PC-3 (cell line): Measurements from ENCODE around the gene SKOR1. TPM values are rescaled to one million over a fixed set of nuclear protein-coding genes. Genes with fewer than 3 reads are reported as not detected.
A peak's percentile ranks its signal among the peaks of the same experiment; 100 is the strongest.

Experiments used
- ATAC-seq: fragments of 200-7000 bp; cut with Tn5 transposase; 2 replicates; pipeline ENCODE4 v1.9.1; 2020; ENCODE audit warnings: mild to moderate bottlenecking, moderate library complexity
- BruUV-seq: library from RNA; stranded (reverse); fragments of 400-500 nt; replicated peaks from 2 replicates; lab custom pipeline; 2021; lab: Mats Ljungman, UMichigan
- CTCF ChIA-PET: fragments of 300-600 bp; sonication (Branson Sonifier 250); formaldehyde crosslinking; loops from one replicate; lab custom pipeline; 2022; ENCODE audit warnings: antibody characterized with exemption; lab: Charles Lee
- POLR2A ChIA-PET: fragments of 300-600 bp; sonication (Branson Sonifier 250); formaldehyde crosslinking; loops from one replicate; lab custom pipeline; 2022; ENCODE audit warnings: antibody characterized with exemption; ENCODE audit not compliant: unreplicated experiment; lab: Charles Lee
- DNase-seq: peaks from one replicate; pipeline ENCODE4 v3.0.0-alpha.2; 2015
- H2AFZ ChIP-seq: fragments of 300-600 bp; sonication (generic); 2 replicates; pipeline ENCODE4 v1.6.0; 2016; ENCODE audit warnings: antibody characterized with exemption, low read length
- H3F3A ChIP-seq: fragments of 300-600 bp; sonication (generic); one replicate; pipeline ENCODE4 v1.6.0; 2017; ENCODE audit warnings: antibody characterized with exemption, low read length, control low read depth, mild to moderate bottlenecking; ENCODE audit not compliant: unreplicated experiment
- H3K27ac ChIP-seq: fragments of 300-600 bp; sonication (generic); 2 replicates; pipeline ENCODE4 v1.5.1; 2016; ENCODE audit warnings: mild to moderate bottlenecking, low read length
- H3K27me3 ChIP-seq: fragments of 300-600 bp; sonication (generic); 2 replicates; pipeline ENCODE4 v1.6.1; 2016; ENCODE audit warnings: low read length, mixed read lengths
- H3K36me3 ChIP-seq: fragments of 300-600 bp; sonication (generic); 2 replicates; pipeline ENCODE4 v1.6.1; 2016; ENCODE audit warnings: low read depth, mixed run types, low read length, mixed read lengths
- H3K4me1 ChIP-seq: fragments of 300-600 bp; sonication (generic); 2 replicates; pipeline ENCODE4 v1.5.1; 2016; ENCODE audit warnings: low read length; ENCODE audit not compliant: insufficient read depth
- H3K4me2 ChIP-seq: fragments of 300-600 bp; sonication (generic); 2 replicates; pipeline ENCODE4 v1.6.0; 2016; ENCODE audit warnings: low read length
- H3K4me3 ChIP-seq: fragments of 300-600 bp; sonication (generic); 2 replicates; pipeline ENCODE4 v1.5.1; 2016; ENCODE audit warnings: mild to moderate bottlenecking, low read length, mixed read lengths
- H3K79me2 ChIP-seq: fragments of 300-600 bp; sonication (generic); 2 replicates; pipeline ENCODE4 v1.6.1; 2017; ENCODE audit warnings: low read length, mixed read lengths
- H3K9ac ChIP-seq: fragments of 300-600 bp; sonication (generic); 2 replicates; pipeline ENCODE4 v1.6.0; 2016; ENCODE audit warnings: mild to moderate bottlenecking, low read length
- H3K9me2 ChIP-seq: fragments of 300-600 bp; sonication (generic); replicated peaks from 2 replicates; pipeline ENCODE4 v1.6.1; 2016; ENCODE audit warnings: mixed run types, low read length, mixed read lengths
- H3K9me3 ChIP-seq: fragments of 300-600 bp; sonication (generic); 2 replicates; pipeline ENCODE4 v1.6.1; 2016; ENCODE audit warnings: low read length, mixed read lengths
- H4K20me1 ChIP-seq: fragments of 300-600 bp; sonication (generic); 2 replicates; pipeline ENCODE4 v1.6.1; 2016; ENCODE audit warnings: low read length, mixed read lengths
- EZH2 ChIP-seq: fragments of 300-600 bp; sonication (generic); IDR thresholded peaks from one replicate; pipeline ENCODE4 v1.6.1; 2017; ENCODE audit warnings: antibody characterized with exemption, mild to moderate bottlenecking, low read length; ENCODE audit not compliant: unreplicated experiment
- EZH2phosphoT487 ChIP-seq: fragments of 300-600 bp; sonication (generic); IDR thresholded peaks from 2 replicates; pipeline ENCODE4 v1.6.1; 2018; ENCODE audit warnings: mild to moderate bottlenecking, antibody characterized with exemption, low read length, borderline replicate concordance
- intact Hi-C: fragments of 100-400 bp; cut with micrococcal nuclease; formaldehyde crosslinking; loops from 2 replicates; pipeline ENCODE4 v1.9.0; 2023
- total RNA-seq: library from RNA; depleted of rRNA; stranded (reverse); fragments of >200 nt; gene quantifications from 2 replicates; pipeline ENCODE4 v1.2.3, GENCODE V29; 2014
- TF ChIP-seq, protein P1 (sequence below): fragments of 300-600 bp; sonication (generic); conservative IDR thresholded peaks from 2 replicates; pipeline ENCODE4 v1.5.1; 2017; ENCODE audit warnings: antibody characterized with exemption, low read depth, mild to moderate bottlenecking, low read length

SKOR1 gene
- total RNA-seq, 1 experiment from 2014 or later = 0.11 TPM

GRCh38 chr15:67850994-67851571 lies 25.8 kb downstream of the SKOR1 start:
- CTCF ChIA-PET = no interaction called here
- H3K27ac ChIP-seq = no peak overlapping the region

DNA sequence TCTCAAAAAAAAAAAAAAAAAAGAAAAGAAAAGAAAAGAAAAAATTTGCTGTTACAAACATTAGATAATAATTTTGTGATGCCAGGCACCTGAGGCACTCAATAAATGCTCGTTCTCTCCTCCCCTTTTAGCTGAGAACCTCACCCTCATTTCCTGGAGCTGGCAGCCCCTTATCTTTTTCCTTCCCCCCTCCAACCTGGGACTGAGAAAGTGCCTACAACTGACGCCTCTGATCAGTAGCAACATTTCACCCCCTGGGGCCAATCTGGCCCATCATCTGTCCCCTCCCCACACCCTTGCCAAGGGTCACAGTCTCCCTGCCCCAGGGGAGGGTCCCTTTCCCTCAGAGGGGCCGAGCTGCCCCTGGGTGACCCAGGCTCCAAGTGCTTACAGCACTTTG lies 27.1 kb downstream of the SKOR1 start:
- Histone ChIP-seq H3K36me3 (no peaks in the 10 kb centered on the region), H3K79me2 (no peaks in the 10 kb centered on the region), H3K27ac (no peak overlapping the region), H3K9me3 (no peaks in the 10 kb centered on the region), H2AFZ (no peak overlapping the region), H3K4me1 (no peaks in the 10 kb centered on the region), H3F3A (no peaks in the 10 kb centered on the region), H3K9me2 (no peaks in the 10 kb centered on the region), H3K27me3 (no peaks in the 10 kb centered on the region), H3K4me2 (no peak overlapping the region), H3K9ac (no peak overlapping the region), H3K4me3 (no peak overlapping the region), H4K20me1 (no peaks in the 10 kb centered on the region)
- ChIA-PET POLR2A (no interaction called here), CTCF (no interaction called here)
- no peak for ATAC-seq
- TF ChIP-seq EZH2phosphoT487 (no peak), EZH2 (no peak)
- TF ChIP-seq, protein P1, sequence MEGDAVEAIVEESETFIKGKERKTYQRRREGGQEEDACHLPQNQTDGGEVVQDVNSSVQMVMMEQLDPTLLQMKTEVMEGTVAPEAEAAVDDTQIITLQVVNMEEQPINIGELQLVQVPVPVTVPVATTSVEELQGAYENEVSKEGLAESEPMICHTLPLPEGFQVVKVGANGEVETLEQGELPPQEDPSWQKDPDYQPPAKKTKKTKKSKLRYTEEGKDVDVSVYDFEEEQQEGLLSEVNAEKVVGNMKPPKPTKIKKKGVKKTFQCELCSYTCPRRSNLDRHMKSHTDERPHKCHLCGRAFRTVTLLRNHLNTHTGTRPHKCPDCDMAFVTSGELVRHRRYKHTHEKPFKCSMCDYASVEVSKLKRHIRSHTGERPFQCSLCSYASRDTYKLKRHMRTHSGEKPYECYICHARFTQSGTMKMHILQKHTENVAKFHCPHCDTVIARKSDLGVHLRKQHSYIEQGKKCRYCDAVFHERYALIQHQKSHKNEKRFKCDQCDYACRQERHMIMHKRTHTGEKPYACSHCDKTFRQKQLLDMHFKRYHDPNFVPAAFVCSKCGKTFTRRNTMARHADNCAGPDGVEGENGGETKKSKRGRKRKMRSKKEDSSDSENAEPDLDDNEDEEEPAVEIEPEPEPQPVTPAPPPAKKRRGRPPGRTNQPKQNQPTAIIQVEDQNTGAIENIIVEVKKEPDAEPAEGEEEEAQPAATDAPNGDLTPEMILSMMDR = no peak
- DNase-seq = no peak
- intact Hi-C loops = no loop called here
- no TSS peak for BruUV-seq

More at GRCh38 chr15:67850994-67851571, 25.8 kb downstream of the SKOR1 start:
- no peak for ATAC-seq
- no peaks in the 10 kb centered on the region for H3F3A ChIP-seq
- POLR2A ChIA-PET = no interaction called here
- TF ChIP-seq EZH2phosphoT487 (no peak), EZH2 (no peak)
- TF ChIP-seq, protein P1 = no peak
- H3K9me2 ChIP-seq = no peaks in the 10 kb centered on the region
- intact Hi-C loops = no loop called here
- no peak overlapping the region for H3K9ac ChIP-seq
- no peaks in the 10 kb centered on the region for H3K79me2 ChIP-seq
- no TSS peak for BruUV-seq
- no peaks in the 10 kb centered on the region for H3K4me1 ChIP-seq
- DNase-seq = peak; percentile 45
- no peaks in the 10 kb centered on the region for H3K36me3 ChIP-seq
- H2AFZ ChIP-seq = no peak overlapping the region
- no peaks in the 10 kb centered on the region for H3K9me3 ChIP-seq
- H3K27me3 ChIP-seq = no peaks in the 10 kb centered on the region
- H4K20me1 ChIP-seq = no peaks in the 10 kb centered on the region
- H3K4me3 ChIP-seq = no peak overlapping the region
- no peak overlapping the region for H3K4me2 ChIP-seq

- TF ChIP-seq EZH2 (no peak), EZH2phosphoT487 (no peak)
- TF ChIP-seq, protein P1 = no peak
- no peaks in the 10 kb centered on the region for H3F3A ChIP-seq
- CTCF ChIA-PET = interaction anchor here (0.6 kb wide), 1 partner anchor 231 kb away, joined by 3 read pairs; no protein-coding TSS in a partner anchor
- DNase-seq = no peak
- H2AFZ ChIP-seq = no peak overlapping the region
- H3K36me3 ChIP-seq = no peaks in the 10 kb centered on the region
- POLR2A ChIA-PET = no interaction called here
- no peaks in the 10 kb centered on the region for H3K9me2 ChIP-seq
- no peak overlapping the region for H3K4me2 ChIP-seq
- no peak overlapping the region for H3K9ac ChIP-seq
- H3K4me1 ChIP-seq = no peaks in the 10 kb centered on the region
- no peaks in the 10 kb centered on the region for H4K20me1 ChIP-seq
- no peak overlapping the region for H3K27ac ChIP-seq
- H3K4me3 ChIP-seq = no peak overlapping the region
- H3K79me2 ChIP-seq = no peaks in the 10 kb centered on the region
- BruUV-seq = no TSS peak
- no peaks in the 10 kb centered on the region for H3K27me3 ChIP-seq
- no peak for ATAC-seq
- intact Hi-C loops = no loop called here
- no peaks in the 10 kb centered on the region for H3K9me3 ChIP-seq
These were observed 28.1 kb downstream of the SKOR1 start for GRCh38 chr15:67853454-67853853.
